ENCODE measurements around the gene UCN. TPM values are rescaled to one million over a fixed set of nuclear protein-coding genes. Genes with fewer than 3 reads are reported as not detected.

Gene UCN
- polyA plus RNA-seq, 1 donor (not counting 4 experiments of a cell fraction or from before 2014, with no cell fraction given) = 0.10 TPM

DNA sequence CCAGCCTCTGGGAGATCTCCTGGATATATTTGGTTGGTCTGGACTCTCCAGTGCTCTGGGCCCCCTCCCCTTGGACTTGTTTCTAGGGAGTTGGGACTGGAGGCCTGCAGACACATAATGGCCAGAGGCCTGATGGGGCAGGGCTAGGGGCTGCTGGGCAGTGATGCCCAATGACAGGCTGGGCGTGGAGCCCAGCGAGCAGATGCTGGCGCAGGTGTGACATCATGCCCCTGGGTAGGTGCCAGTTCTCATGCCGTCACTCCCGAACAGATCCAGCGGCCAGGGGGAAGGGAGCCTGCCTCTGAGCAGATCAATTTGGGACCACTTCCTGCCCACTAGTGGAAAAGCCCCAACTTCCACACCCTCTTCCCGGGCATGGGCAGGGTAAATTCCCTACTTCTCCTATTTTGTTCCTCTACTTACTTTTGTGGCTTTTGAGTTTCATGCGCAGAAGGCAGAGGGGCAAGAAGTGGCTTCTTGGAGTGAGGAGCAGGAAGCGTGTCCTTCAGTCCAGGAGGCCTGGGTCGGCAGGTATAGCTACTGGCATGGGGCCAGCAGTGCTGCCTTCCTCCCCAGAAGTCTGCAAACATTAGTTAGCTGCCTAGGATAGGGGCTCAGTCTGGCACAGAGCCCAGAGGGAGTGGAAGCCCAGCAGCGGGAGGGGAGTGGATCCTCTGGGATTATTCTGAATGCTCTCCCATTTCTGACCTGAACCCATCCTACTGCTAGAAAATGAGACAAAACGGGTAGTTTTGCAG lies 8.6 kb upstream of the UCN start:
- Histone ChIP-seq H3K4me2 (ENCODE audit: control insufficient read depth, extremely low read depth, insufficient read depth, low read depth, low read length) (no peak overlapping the region), H4K20me1 (ENCODE audit: control insufficient read depth, extremely low read depth, insufficient read depth, low read length) (peaks cover 9% of the 10 kb centered on the region), H3K4me1 (ENCODE audit: control insufficient read depth, extremely low read depth, insufficient read depth, low read length) (peaks cover 15% of the 10 kb centered on the region), H3K27me3 (ENCODE audit: control insufficient read depth, extremely low read depth, insufficient read depth, low read length) (no peaks in the 10 kb centered on the region), H3K36me3 (ENCODE audit: control insufficient read depth in 2 of 2, extremely low read depth in 1 of 2, insufficient read depth in 2 of 2, low read length in 2 of 2) (peaks cover 5 to 13% of the 10 kb centered on the region in 2 experiments), H3K9me3 (ENCODE audit: control insufficient read depth, low read depth, low read length) (no peaks in the 10 kb centered on the region), H3K27ac (ENCODE audit: control insufficient read depth, insufficient read depth, low read length) (no peak overlapping the region), H2AFZ (ENCODE audit: control insufficient read depth, low read length) (no peak overlapping the region), H3K4me3 (ENCODE audit: control insufficient read depth in 2 of 3, extremely low read depth in 1 of 3, insufficient read depth in 2 of 3, low read depth in 1 of 3, low read length in 3 of 3) (no peak overlapping the region), H3K79me2 (ENCODE audit: control insufficient read depth, insufficient read depth, low read length) (peaks cover under 1% of the 10 kb centered on the region), H3K9me1 (ENCODE audit: control insufficient read depth, extremely low read depth, insufficient read depth, low read length) (no peaks in the 10 kb centered on the region), H3K9ac (ENCODE audit: control insufficient read depth, extremely low read depth, insufficient read depth, low read length) (no peak overlapping the region)
- dilution Hi-C loops (cut with MboI; ENCODE audit: extremely low pct_ligation_motif_present, low sequenced_read_pairs) = no loop called here
- FAIRE-seq (no peak), DNase-seq (ENCODE audit: low read depth, low spot score) (no peak)
- TF ChIP-seq, protein P1, sequence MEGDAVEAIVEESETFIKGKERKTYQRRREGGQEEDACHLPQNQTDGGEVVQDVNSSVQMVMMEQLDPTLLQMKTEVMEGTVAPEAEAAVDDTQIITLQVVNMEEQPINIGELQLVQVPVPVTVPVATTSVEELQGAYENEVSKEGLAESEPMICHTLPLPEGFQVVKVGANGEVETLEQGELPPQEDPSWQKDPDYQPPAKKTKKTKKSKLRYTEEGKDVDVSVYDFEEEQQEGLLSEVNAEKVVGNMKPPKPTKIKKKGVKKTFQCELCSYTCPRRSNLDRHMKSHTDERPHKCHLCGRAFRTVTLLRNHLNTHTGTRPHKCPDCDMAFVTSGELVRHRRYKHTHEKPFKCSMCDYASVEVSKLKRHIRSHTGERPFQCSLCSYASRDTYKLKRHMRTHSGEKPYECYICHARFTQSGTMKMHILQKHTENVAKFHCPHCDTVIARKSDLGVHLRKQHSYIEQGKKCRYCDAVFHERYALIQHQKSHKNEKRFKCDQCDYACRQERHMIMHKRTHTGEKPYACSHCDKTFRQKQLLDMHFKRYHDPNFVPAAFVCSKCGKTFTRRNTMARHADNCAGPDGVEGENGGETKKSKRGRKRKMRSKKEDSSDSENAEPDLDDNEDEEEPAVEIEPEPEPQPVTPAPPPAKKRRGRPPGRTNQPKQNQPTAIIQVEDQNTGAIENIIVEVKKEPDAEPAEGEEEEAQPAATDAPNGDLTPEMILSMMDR (optimal IDR thresholded peaks at IDR 0.05 in 1 of 3, IDR thresholded peaks at IDR 0.05 in 1 of 3, conservative IDR thresholded peaks at IDR 0.05 in 1 of 3; ENCODE audit: extremely low read depth in 1 of 3, insufficient read depth in 2 of 3, low read length in 3 of 3) = no peak
- no peak for TF ChIP-seq EZH2 (IDR thresholded peaks at IDR 0.05; ENCODE audit: low read length)

DNA sequence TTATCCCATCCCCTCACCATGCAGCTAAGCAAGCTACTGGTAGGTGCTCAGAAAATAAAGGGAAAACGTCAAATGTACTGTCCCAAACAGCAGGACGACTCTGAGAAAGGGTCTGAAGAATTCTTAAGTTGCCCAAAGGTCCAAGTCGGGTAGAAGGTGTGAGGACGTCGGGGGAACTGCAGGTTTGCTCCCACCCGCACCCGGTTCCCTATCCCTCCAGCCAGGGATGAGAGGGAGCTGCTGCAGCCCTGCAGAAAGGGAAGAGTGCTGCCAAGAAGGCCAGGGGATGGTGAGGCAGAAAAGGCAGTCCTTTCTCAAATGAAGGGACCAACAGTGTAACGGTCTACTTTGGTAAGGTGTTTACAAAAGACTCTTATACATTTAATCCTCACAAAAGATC lies 6.9 kb upstream of the UCN start:
- H3K4me3 ChIP-seq (ENCODE audit: control insufficient read depth in 2 of 3, extremely low read depth in 1 of 3, insufficient read depth in 2 of 3, low read depth in 1 of 3, low read length in 3 of 3) = no peak overlapping the region
- H3K27me3 ChIP-seq (ENCODE audit: control insufficient read depth, extremely low read depth, insufficient read depth, low read length) = no peaks in the 10 kb centered on the region
- H3K9ac ChIP-seq (ENCODE audit: control insufficient read depth, extremely low read depth, insufficient read depth, low read length) = no peak overlapping the region
- no peaks in the 10 kb centered on the region for H3K79me2 ChIP-seq (ENCODE audit: control insufficient read depth, insufficient read depth, low read length)
- DNase-seq (ENCODE audit: low read depth, low spot score) = no peak
- no peak overlapping the region for H3K27ac ChIP-seq (ENCODE audit: control insufficient read depth, insufficient read depth, low read length)
- no peaks in the 10 kb centered on the region for H3K9me3 ChIP-seq (ENCODE audit: control insufficient read depth, low read depth, low read length)
- no peak overlapping the region for H3K4me2 ChIP-seq (ENCODE audit: control insufficient read depth, extremely low read depth, insufficient read depth, low read depth, low read length)
- dilution Hi-C loops (cut with MboI; ENCODE audit: extremely low pct_ligation_motif_present, low sequenced_read_pairs) = no loop called here
- no peak for FAIRE-seq
- H2AFZ ChIP-seq (ENCODE audit: control insufficient read depth, low read length) = no peak overlapping the region
- H3K4me1 ChIP-seq (ENCODE audit: control insufficient read depth, extremely low read depth, insufficient read depth, low read length) = no peaks in the 10 kb centered on the region
- TF ChIP-seq EZH2 (IDR thresholded peaks at IDR 0.05; ENCODE audit: low read length) = no peak
- TF ChIP-seq, protein P1 (optimal IDR thresholded peaks at IDR 0.05 in 1 of 3, IDR thresholded peaks at IDR 0.05 in 1 of 3, conservative IDR thresholded peaks at IDR 0.05 in 1 of 3; ENCODE audit: extremely low read depth in 1 of 3, insufficient read depth in 2 of 3, low read length in 3 of 3) = no peak
- no peaks in the 10 kb centered on the region for H3K9me1 ChIP-seq (ENCODE audit: control insufficient read depth, extremely low read depth, insufficient read depth, low read length)
- peaks cover 6 to 15% of the 10 kb centered on the region in 2 experiments for H3K36me3 ChIP-seq (ENCODE audit: control insufficient read depth in 2 of 2, extremely low read depth in 1 of 2, insufficient read depth in 2 of 2, low read length in 2 of 2)
- H4K20me1 ChIP-seq (ENCODE audit: control insufficient read depth, extremely low read depth, insufficient read depth, low read length) = peaks cover 6% of the 10 kb centered on the region

All from keratinocyte (primary cell).